M059J (cell line): ENCODE results near the gene HMCES. TPM values are rescaled to one million over a fixed set of nuclear protein-coding genes. Genes with fewer than 3 reads are reported as not detected.
A peak's percentile ranks its signal among the peaks of the same experiment; 100 is the strongest.

Experiments used
- DNase-seq: peaks from one replicate; pipeline ENCODE4 v3.0.0-alpha.2; 2012; ENCODE audit warnings: low read depth
- total RNA-seq: library from RNA; depleted of rRNA; stranded (reverse); fragments of >200 nt; shearing (Covaris generic); gene quantifications from 2 replicates; pipeline ENCODE4 v1.2.3, GENCODE V29; 2014

The HMCES gene
- total RNA-seq, 1 experiment from 2014 or later: 46.4 TPM

DNA sequence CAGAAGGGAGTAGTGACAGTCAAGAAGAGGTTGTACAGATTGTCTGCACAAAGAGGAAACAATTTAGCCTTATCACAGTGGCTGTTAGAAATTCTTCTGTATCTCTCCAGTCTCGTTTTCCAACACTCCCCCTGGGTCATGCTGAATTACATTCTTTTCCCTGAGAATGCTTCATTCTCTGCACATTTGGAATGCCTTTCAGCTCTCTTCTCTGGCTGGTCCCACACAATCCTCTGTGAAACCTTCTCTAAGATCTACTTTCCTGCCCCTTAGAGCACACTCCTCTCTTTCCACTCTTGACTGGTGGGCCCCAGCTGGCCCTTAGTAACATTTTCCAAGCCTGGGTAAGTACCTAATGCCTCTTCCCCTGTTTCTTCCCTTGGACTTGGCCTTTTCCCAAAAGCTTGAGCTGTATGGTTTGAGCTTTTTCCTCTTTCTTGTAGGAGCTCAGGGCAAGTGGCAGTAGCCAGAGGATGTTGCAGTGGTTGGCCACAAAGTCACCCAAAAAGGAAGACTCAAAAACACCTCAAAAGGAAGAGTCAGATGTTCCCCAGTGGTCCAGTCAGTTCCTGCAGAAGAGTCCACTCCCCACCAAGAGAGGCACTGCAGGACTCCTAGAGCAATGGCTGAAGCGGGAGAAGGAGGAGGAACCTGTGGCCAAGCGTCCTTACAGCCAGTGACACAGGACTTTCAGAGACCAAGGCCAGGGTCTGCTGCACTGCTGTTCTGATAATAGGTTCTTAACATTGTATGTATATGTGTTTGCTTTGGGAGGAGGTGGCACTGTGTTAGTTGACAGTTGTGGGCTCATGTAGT, 25.7 kb downstream of the HMCES start:
- DNase-seq: no peak

DNA sequence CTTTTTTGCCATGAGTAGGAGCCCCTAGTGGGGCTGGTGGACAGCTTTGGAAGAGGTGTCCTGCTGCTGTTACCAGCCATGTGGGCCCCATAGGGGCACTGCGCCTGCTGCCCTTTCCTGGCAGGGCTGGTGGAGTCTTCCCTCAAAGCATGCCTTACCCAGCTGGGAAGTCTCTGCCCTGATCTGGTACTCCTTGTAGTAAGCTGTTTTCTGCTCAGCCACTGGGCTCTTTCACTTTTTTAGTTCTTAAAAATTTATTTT, 26.2 kb downstream of the HMCES start:
- no peak for DNase-seq

DNA sequence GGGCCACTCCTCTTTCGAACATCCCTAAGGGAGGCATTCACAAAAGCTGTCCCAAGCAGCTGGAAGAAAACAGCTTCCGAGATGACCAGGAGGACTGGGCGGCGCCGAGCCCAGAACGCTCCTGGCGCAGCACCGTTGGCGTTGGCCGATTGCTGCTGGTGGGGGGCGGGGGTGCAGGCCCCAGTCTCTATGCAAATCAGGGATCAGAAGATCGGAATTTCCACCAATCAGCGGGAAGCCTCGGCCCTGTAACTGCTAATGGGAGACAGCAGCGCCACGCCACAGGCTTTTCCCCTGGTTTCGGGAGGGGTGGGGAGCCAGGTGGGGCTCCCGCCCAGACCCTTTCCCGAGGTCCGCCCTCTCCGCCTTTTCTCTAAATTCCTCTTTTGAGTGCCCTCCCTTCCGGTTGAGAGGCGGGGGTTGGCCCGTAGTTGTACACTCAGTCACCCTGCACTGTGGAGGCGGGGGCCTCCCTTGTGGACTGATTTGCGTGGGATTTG, 27.0 kb downstream of the HMCES start:
- DNase-seq: peak; percentile 75

DNA sequence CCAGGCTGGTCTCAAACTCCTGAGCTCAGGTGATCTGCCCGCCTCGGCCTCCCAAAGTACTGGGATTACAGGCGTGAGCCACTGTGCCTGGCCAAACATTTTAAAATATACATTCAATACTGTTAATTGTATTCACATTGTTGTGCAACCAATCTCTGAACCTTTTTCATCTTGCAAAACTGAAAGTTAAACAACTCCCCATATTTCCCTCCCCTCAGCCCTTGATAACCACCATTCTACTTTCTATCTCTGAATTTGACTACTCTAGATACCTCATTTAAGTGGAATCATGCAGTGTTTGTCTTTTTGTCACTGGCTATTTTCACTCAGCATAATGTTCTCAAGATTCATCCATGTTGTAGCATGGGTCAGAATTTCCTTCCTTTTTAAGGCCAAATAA, 30.0 kb downstream of the HMCES start:
- DNase-seq: no peak

DNA sequence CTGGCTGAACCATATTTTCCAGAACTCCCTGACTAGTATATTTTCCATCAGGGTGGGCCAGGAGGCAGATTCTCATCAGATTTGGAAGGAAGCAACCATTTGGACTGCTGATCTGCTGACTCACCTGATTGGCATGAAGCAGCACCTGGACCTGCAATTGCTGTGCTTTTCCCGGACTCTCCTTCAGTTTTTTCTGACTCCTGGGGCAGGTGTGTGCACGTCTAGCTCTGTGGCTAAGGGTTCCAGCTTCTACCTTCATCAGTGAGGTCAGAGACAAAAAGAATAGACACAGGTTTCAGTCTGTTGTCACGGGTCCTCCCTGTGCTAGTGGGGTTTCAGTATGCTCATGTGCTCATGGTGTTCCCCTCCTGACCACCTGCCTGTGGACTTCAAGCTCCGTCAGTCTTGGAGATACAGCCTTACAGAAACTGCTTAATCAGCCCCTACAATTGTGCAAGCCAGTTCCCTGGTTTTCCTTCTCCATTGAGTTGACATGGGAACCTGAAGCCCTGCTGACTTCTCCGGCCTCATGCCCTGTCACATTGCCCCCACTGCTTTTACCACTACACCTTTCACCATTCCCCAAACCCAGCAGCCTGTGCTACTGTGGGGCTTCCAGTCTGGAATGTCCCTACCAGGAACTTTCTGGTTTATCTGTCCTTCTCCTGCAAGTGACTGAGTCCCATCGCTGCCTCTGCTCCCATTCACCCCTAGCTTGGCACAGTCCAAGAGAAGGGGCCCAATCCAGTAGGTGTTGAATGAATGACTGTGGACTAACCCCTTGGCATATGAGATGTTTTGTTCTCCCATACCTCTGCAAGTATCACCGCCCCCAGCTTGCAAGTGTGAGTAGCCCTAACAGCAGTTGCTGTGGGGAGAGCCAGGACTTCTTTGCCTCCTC, 31.7 kb downstream of the HMCES start:
- DNase-seq: no peak

DNA sequence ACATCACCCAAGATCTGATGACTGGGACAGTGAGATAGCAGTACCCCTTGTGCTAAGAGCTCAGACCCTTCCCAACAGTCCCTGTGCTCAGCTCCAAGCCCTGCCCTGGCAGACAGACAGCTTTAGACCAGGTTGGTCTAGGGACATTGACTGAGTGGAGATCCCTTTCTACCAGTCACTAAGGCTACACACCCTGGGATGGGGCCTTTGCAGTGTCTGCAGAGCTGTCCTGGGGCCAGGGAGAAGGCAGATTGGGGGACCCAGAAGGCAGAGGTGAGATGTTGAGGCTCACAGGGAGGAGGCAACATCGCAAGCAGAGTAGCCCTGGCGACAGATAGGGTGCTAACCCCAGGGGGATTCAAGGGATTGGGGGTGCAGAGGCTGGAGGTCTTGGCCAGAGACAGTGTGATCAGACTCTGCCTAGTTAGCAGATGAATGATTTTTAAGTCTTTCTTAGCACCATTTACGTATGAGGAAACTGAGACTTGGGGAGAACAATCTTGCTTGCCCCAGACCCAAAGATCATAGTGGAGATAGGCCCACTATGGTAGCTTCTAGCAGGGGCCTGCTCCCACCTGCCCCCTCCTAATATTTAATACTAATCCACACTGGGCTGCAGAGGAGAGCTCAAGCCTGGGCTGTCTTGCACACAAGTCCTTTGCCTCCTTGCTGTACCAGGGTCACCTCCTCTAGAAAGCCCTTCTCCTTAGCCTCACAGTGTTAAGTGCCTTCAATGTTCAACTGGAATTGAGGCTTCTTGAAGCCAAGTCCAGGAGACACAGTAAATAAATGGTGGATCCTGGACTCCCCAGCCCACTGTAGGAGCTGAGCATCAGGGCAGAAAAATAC, 32.6 kb downstream of the HMCES start:
- no peak for DNase-seq

DNA sequence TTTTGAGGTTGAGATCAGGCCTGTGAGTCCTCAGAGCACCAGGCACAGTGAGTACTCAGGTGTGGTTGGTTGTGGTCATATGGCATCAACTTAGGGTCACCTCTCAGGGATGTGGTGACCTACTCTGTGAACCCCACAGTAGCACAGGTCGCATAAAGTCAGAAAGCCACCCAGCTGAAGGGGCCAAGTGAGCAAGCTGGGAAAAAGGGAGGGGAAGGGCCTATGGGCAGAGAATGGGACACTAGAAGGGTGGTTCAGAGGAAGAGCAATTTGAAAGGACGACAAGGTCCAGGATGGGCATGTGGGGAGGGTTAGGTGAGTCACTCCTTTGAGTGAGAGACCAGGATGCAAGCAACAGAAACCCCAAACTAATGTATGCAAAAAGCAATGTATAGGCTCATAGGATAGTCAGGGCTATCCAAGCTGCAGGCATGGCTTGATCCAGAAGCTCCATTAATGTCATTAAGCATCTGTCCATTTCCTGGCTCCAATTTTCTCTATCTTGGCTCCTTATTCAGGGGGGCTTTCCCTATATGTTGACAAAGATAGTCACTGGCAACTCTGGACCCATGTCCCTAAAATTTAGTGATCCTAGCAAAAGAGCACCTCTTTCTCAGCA, 33.5 kb downstream of the HMCES start:
- peak; percentile 24 for DNase-seq

DNA sequence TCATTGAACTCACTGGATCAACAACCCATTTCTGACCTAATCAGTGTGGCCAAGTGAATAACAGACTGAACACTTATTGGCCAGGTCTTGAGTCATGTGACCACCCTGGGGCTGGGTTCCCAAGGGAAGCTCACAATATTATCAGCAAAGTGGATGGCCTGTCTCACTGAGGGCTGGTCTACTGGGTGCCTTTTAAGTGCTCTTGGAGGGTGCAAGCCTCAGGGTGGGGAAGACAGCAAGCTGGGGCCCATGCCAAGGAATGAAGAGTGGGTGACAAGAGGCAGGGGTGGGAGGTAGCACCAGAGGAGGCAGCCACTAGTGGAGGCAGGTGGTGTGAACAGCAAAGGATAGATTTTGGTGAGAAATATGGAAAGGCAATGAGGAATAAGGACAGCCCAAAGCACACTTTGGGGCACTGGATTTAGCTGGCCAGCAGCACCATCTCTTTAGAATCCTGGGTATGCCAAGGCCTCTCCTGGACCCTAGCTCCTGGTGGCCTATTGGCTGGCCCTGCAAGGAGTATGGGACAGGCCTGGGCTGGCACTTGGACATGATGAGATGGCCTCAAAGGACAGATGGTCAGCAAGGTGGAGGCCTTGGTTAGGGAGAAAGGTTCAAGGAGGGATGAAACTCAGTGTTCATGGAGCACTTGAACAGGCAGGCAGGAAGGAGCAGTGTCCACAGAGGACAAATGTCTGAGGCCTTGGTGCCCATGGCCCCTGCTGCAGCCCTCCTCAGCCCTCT, 34.2 kb downstream of the HMCES start:
- peak; percentile 54 for DNase-seq

DNA sequence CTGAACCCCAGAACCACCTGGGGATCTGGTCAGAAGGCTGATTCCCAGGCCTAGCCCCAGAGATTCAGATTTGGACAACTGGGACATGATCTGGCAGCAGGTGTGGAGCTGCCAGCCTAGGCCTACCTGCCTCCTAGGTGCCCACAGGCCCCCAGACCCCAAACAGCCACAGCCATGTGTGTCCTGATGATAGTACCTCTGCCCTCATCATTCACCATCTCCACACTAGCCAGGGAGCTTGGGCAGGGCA, 34.7 kb downstream of the HMCES start:
- no peak for DNase-seq

DNA sequence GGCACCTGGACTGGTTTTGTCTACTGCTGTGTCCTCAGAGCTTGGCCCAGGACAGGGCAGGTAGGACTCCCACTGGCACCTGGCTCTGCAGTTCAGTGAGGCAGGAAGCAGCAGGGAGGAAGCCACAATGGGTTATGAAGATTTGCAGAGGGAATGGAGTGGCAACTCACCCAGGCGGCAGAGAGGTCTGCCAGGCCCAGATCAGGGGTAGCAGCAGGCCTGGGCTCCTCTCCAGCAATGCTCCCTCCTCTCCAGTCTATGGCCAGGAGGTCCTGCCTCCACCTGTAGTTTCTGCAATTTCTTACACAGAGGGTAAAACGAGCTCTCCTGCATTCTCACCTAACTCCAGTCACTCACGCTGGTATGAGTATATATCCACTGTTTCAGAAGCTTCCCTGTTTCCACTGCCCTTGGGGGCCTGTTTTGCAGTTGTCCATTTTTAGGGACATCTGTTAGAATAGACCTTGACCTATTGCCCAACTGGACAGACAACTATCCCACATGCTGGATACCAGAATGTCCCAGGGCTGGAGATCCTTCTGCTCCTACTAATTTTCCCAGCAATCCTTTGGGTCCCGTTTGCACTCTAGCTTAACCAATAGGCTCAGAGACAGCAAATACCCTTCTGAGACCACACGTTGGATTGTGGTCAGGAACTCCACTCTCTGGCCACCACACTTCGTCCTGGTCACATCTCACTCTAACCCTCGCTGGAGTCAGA, 35.2 kb downstream of the HMCES start:
- DNase-seq: peak; percentile 84

DNA sequence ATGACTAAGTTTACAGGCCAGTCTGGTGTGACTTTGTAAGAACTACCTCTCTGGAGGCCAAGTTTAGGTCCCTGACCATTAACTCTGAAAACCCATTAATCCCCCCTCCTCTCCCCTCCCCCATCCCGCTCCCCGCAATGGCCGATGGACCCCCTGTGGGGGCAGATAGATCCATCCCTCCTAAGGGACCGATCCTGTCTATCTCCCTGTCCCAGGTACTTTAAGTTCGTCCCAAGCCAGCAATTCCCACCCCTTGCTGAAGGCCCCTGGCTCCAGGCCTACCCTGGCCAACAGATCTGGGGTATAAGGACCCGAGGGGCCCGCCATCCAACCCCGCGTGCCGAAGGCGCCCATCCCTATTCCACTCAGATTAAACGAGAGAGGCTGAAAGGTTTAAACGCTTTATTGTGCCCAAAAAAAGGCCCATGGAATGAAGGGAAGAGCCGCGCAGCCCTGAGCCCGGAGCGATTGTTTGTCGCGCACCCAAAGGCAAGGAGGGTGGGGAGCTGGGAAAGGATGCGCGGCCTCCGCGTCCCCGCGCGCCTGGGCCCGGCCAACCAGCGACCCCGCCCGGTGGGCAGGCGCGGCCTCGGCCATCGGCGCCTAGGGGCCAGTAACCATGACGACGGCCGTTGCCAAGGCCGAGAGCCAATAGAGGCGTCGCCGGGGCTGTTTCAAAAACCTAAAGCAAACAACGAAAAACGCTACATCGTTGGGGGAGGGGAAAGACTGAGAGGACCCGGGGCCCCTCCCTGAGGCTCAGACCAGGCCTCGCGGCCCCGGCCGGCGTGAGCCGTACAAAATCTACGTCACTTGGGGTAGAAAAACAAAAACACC, 35.9 kb downstream of the HMCES start:
- peak; percentile 92 for DNase-seq

DNA sequence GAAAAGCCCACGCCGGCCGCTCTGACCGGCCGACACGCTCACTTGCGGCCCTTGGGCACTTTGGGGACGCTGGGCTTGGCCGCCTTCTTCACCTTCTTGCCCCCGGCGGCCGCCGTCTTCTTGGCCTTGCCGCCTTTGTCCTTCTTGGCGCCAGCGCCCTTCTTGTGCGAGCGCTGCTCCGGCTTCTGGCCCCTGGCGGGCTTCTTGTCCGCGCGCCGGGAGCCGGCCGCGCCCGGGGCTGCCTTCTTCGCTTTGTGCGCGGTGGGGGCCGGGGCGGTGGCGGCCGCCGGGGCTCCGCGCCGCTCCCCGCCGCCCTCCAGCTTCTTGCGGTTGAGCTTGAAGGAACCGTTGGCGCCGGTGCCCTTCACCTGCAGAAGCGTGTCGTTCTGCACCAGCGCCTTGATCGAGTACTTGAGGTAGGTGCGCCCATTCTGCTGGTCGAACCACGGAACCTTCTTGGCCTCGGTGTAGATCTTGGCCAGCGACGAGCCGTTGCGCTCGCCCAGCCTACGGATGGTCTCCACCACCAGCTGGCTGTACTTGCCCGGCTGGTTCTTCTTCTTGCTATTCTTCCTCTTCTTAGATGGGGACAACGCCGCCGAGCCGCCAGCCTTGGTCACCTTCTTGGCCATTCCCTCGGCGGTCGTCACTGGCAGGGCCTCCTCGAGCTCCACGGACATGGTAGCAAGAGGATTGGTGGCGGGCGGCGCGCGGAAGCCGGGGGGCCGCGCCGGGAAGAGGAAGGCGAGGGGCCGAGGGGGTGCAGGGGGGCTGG, 36.7 kb downstream of the HMCES start:
- peak; percentile 32 for DNase-seq

DNA sequence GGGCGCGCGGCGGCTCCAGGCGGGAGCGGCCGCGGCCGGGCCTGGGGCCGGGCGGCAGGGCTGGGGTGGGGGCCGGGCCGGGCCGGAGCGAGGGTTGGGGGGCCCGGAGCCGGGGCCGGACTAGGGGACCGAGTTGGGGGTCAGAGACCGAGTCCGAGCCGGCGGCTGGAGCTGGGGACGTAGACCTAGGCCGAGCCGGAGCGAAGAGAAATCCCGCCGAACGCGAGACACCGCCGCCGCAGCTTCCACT, 37.3 kb downstream of the HMCES start:
- no peak for DNase-seq

DNA sequence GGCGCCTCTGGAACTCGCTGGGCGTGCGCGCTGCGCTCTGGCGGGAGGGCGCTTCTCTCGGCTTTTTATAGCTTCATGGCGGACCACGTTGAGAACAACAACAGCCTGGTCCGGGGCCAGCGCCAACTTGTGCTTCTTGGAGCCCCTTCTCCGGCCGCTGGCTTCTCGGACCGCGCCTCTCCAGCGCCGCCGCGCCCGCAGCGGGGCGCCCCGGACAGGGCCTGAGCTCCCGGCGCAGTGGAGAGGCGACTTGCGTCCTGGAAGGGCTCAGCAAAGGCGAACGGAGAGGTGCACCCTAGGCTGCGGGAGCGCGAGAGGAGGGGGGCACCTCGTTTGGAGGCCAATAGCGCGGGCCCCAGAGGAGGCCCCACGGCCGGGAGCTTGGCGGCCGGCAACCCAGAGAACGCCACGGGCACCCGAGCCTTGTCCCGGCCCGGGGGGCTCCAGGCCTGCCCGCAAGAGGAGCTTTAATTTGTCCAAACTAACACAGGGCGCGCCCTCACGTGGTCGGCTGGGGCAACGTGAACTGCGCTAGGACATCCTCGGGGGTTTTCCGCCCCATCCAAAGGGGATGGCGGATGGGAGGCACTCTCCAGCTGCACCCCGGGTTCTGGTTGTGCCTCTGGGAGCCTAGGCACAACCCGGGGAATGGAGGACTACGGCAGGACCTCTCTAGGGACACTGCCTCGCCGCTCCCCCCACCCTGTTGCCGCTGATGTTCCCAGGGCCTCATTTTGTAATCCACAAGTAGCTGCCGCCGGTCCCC, 37.8 kb downstream of the HMCES start:
- peak; percentile 84 for DNase-seq

DNA sequence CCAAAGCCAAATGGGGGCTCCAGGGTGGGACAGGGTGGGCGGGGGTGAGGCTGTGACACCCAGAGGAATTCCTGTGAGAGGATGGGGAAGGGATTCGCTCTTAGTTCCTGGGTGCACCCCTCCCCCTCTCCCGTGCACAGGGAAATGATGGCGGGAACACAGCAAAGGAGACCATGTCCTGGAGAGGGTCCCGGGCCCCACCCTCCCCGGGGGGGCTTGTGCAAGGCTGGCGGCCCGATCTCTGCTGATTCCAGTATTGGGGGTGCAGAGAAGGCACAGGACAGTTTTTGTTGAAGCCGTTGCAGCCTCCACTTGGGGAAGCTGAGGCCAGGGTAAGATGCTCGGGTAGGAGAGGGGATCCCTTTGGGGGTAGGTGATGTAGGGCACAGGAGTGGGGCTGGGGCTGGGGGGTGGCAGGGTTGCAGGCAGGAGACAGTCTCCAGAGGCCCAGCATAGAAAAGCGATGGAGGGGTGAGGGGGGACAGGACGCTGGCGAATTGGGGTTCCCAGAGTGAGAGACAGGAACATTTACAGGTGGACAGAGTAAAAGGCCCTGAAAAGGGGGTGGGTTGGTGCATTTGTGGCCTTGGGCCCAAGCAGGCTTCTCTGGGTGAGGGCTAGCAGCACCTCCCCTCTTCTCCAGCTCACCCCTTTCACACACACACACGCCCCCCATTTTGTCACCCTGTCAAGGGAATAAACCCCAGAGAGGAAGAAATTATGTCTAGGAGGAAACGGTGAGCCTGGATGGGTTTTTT, 38.5 kb downstream of the HMCES start:
- DNase-seq: no peak

DNA sequence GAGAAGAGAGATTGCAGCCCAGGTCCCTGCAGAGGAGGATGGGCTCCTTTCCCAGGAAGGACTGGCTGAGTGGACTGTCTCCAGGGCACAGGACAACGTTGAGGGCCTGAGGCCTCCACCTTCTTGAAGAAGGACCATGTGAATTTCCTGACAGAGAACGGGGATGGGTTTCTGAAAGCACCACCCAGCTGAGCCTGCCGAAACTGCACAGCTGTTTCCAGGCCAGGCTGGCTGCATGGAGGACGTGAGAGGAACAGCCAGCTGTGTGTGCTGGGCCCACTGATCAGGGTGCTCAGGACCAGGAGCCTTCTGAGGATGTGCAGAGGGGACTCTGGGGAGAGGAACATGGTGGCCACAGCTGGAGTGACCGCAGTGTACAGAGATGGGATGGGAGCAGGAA, 39.2 kb downstream of the HMCES start:
- DNase-seq: no peak

DNA sequence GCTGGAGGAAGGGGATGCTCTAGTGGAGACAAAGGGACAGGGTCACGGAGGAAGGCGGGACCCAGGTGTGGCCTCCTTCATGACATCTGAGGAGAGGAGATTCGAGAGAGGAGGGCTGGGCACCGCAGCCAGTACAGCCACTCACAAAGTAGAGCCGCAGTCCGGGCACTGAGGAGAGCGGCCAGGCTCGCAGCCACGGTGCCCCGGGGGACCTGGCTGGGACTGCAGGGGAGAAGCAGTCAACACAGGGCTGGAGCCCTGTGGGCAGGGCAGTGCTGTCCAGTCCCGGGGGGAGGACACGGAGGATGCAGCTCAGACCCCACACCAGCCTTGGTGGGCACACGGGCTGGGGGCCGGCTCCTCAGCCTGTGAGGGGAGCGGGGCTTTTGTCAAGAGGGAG, 40.3 kb downstream of the HMCES start:
- no peak for DNase-seq

DNA sequence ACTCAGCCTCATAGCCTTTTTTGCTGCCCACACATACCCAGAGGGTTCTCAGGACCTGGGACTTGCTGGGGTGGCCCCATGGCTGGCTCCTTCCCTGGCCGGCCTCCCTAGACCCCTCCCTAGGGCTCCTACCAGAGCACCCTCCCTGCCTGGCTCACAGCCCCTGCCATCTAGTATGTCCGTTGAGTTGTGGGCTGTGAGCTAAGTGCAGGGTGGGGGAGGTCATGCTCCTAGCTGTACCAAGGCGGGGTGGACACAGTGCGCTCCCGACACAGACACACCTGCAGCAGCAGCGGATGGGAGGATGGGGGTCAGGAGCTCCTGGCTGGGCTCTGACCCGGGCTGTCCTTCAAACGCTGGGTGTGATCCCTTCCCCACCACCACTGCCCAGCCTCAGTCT, 41.6 kb downstream of the HMCES start:
- DNase-seq: no peak
